GM19395 (cell line): ENCODE data around the gene SRMS.

Source experiments
- ATAC-seq: cut with Tn5 transposase; IDR thresholded peaks from one replicate; pipeline ENCODE4 v1.9.1; 2021; ENCODE audit warnings: mild to moderate bottlenecking, moderate library complexity; ENCODE audit not compliant: unreplicated experiment

SRMS gene

GRCh38 chr20:63539441-63540370 lies 7.8 kb downstream of the SRMS start:
- no peak for ATAC-seq

GRCh38 chr20:63539092-63539430 lies 8.5 kb downstream of the SRMS start:
- ATAC-seq, result no peak

- ATAC-seq, result no peak
Measured at GRCh38 chr20:63538204-63539091, 9.1 kb downstream of the SRMS start.

- ATAC-seq, result peak; percentile 83
Measured at GRCh38 chr20:63537525-63538203, 9.9 kb downstream of the SRMS start.

- peak; percentile 26 for ATAC-seq
Measured at GRCh38 chr20:63536997-63537524, 10.5 kb downstream of the SRMS start, which contains the start of gene PTK6. Gene PTK6, minus strand, starts transcription at chr20:63537376. Its CDS starts 62 bp downstream, at chr20:63537314.

GRCh38 chr20:63536241-63536977 lies 11.1 kb downstream of the SRMS start:
- no peak for ATAC-seq

- no peak for ATAC-seq
Measured at GRCh38 chr20:63534831-63535651, 12.5 kb downstream of the SRMS start.

GRCh38 chr20:63534427-63534830 lies 13.1 kb downstream of the SRMS start:
- no peak for ATAC-seq

- ATAC-seq, result no peak
Measured at GRCh38 chr20:63533871-63534393, 13.6 kb downstream of the SRMS start.

GRCh38 chr20:63533388-63533787 lies 14.2 kb downstream of the SRMS start:
- no peak for ATAC-seq

- no peak for ATAC-seq
Measured at GRCh38 chr20:63532449-63532971, 15.0 kb downstream of the SRMS start.

- no peak for ATAC-seq
Measured at GRCh38 chr20:63531686-63532448, 15.7 kb downstream of the SRMS start.

- ATAC-seq, result no peak
Measured at GRCh38 chr20:63530788-63531160, 16.8 kb downstream of the SRMS start.

GRCh38 chr20:63529861-63530787 lies 17.4 kb downstream of the SRMS start:
- no peak for ATAC-seq

GRCh38 chr20:63529180-63529860 lies 18.2 kb downstream of the SRMS start:
- no peak for ATAC-seq

- ATAC-seq, result no peak
Measured at GRCh38 chr20:63527184-63527583, 20.4 kb downstream of the SRMS start.
